GM12892 (cell line): ENCODE results near the gene MCM3. TPM values are rescaled to one million over a fixed set of nuclear protein-coding genes. Genes with fewer than 3 reads are reported as not detected.

Source experiments
- DNase-seq: peaks from one replicate; pipeline ENCODE4 v3.0.0; 2011; ENCODE audit not compliant: insufficient read length
- FAIRE-seq: peaks from 2 replicates; lab custom pipeline; 2011; peaks lifted over from hg19 to GRCh38; lab: Jason Lieb, UNC
- POLR2A ChIP-seq: IDR thresholded peaks from 2 replicates; pipeline ENCODE4 v1.6.1; 2011; ENCODE audit warnings: low read depth, low read length, control low read depth
- POLR2AphosphoS5 ChIP-seq: IDR thresholded peaks from 2 replicates; pipeline ENCODE4 v1.6.1; 2011; ENCODE audit warnings: low read depth, low read length, control low read depth
- TAF1 ChIP-seq: IDR thresholded peaks from 2 replicates; pipeline ENCODE4 v1.6.1; 2011; ENCODE audit warnings: low read depth, mild to moderate bottlenecking, control low read depth, low read length, borderline replicate concordance
- polyA plus RNA-seq: library from polyadenylated mRNA; unstranded; fragments of >200 nt; gene quantifications from one replicate; pipeline ENCODE4 v1.2.1, GENCODE V29; 2012; ENCODE audit warnings: missing spikeins, inconsistent platforms; ENCODE audit not compliant: missing spikeins

Gene MCM3
- polyA plus RNA-seq: 119 TPM

DNA sequence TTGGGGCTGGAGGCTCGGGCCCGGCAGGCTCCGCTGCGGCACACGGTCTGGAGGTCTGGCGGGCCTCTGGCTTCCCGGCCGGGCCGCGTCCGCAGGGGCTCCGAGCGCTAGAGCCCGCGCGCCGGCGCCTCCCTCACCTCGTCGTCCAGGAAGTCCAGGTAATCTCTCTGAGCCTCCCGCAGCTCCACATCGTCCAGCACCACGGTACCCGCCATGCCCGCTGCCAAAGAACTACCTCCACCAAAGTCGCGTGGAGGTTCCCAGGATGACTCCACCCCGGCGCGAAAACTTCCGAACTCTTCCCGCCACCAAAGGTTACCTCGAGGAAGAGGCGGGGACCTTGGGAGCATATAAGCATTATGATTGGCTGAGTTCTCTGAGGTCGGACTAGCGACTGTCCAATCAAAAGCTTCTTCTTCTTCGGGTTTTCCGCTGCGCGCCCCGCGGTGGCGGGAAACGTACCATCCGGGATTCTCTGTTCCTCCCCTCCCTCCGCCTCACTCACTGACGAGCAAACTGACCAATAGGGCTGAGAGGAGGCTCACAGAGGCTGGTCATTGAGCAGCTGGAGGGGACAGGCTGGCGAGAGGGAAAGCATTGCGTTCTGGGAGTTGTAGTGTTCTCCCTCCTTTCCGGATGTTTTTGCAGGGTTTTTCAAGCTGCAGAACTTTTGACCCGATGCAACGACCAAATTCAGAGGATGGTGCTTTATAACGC, at the start of gene MCM3:
Gene MCM3, minus strand, starts transcription at position 283 of the 717 bp plus-strand sequence. Its CDS starts 68 bp downstream, at position 215.
- DNase-seq (peak; percentile 79), FAIRE-seq (peak; percentile 98)
- TF ChIP-seq TAF1: peak; percentile 48; the same call in 1 of the 2 replicates
- peak; percentile 76 for TF ChIP-seq POLR2AphosphoS5
- peak; percentile 78; the same call in 1 of the 2 replicates for TF ChIP-seq POLR2A

GRCh38 chr6:52333840-52334200, 49.3 kb upstream of the MCM3 start:
- FAIRE-seq (peak; percentile 58), DNase-seq (no peak)
- TF ChIP-seq POLR2AphosphoS5 (no peak), POLR2A (no peak), TAF1 (no peak)

DNA sequence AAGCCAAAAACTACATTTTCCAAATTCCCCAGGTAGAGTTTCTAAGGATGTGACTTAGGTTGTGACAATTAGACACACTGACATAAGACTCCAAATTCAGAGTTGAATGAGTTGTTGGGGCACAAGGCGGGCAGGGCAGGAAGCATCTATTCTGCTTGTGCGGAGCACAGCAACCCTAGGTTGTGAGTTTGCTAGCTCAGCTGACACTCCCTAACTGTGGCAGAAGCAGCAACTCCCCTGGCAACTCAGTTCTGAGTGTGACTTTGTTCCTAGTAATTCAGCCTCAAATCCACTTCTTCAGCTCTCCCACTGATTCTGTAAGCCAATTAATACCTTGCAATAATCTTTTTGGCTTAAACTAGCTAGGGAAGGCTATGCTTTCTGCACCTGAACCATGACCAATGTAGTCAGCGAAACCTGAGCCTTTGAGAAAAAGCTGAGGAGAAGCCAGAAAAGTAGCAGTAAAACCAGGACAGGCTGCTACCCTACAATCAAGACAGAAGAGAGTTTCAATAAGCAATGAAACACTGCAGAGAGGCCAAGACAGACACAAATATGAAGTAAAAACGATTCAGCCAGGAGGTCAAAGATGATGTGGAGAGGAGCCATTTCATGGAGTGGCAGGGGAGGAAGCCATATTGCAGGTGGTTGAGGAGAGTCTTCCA, 47.4 kb upstream of the MCM3 start:
- FAIRE-seq (no peak), DNase-seq (no peak)
- TF ChIP-seq POLR2A: no peak
- TF ChIP-seq POLR2AphosphoS5: no peak
- no peak for TF ChIP-seq TAF1

DNA sequence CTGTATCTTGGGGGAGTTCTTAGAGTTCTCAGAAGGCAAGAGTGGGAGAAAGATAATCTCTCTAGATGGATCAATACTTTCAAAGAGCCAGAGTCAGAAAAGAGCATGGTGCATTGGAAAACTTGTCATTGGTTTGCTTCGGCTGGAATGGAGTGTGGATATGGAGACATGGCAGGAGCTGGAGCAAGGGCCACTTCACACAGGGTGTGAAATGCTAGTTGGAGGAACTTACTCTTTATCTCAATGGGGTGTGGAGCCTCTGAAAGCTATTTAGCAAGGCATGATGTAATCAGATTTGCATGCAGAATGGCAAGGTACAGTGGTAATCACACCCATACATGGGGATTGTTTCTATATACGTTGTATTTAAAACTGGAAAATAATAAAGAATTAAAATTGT, 45.9 kb upstream of the MCM3 start:
- FAIRE-seq (no peak), DNase-seq (no peak)
- no peak for TF ChIP-seq TAF1
- no peak for TF ChIP-seq POLR2A
- TF ChIP-seq POLR2AphosphoS5: no peak

DNA sequence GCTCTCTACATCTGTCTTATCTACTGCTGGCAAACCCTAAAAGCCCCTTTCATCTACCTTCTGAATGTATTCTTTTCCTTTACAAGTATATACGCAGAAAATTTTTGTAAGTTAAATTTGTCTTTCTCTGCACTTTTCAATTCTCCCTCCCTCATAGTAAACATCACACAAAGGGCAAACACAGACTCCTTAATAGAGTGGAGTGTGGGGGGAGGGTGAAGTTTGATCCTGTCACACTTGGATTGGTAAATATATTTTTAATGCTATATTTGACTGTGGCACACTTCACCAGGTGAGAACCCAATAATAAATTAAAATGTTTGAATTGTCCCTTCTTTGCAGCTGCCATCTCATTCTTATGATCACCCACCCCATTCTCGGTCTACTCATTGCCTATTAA, 44.2 kb upstream of the MCM3 start:
- no peak for DNase-seq
- no peak for FAIRE-seq
- TF ChIP-seq POLR2AphosphoS5 (no peak), POLR2A (no peak)

DNA sequence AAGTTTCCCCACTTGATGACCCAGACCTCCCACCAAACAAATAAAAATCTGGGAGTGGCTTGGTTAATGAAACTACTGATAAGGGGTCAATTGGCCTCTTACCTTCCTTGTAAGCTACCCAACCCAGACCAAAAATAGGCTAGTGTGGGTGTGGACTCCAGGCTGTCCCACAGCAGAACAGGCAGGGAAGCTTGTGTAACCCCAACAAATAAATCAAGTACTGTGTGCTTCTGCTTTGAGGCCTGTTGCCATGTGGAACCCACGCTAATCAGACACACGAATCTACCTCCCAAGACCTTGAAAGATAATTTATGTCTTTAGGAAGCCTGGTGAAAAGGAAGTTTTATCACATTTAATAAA, 43.7 kb upstream of the MCM3 start:
- FAIRE-seq (no peak), DNase-seq (no peak)
- TF ChIP-seq TAF1 (no peak), POLR2AphosphoS5 (no peak), POLR2A (no peak)

DNA sequence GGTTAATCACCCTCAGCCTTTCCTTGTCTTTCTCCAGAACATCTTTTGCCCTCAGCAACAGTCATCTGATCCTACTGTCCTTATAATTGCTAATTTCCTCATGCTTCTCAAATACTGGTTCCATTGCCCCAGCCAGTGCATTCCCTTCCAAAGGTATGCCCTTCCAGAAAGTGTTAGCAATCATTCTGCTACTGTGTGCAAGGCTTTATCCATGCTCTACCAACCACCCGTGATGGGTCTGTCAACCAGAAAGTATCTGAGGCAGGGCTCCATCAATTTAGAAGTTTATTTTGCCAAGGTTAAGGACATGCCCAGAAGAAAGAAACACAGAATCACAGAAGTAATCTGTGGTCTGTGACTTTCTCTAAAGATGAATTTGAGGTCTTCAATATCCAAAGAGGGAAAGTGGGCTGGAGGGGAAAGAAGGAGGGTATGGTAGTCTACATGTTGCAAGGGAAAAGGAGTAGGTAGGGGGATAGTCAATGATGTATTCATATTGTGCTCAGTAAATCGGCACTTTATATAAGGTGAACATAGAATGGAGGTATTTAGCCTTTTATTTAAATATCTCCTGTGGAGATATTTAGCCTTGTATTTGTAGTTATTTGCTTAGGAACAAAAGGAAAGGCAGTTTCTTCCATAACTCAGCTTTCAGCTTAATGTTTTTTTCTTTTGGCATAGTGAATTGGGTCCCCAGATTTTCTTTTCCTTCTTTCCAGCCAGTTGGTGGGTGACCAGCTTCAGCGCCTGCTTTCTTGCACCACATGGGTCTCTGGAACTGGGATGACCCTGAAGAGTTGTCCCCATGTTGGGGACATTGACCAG, 42.2 kb upstream of the MCM3 start:
- FAIRE-seq (no peak), DNase-seq (no peak)
- TF ChIP-seq TAF1 (no peak), POLR2A (no peak), POLR2AphosphoS5 (no peak)

GRCh38 chr6:52325695-52326471, 41.3 kb upstream of the MCM3 start:
- no peak for TF ChIP-seq POLR2AphosphoS5
- no peak for TF ChIP-seq POLR2A
- TF ChIP-seq TAF1: no peak
- FAIRE-seq (no peak), DNase-seq (no peak)

DNA sequence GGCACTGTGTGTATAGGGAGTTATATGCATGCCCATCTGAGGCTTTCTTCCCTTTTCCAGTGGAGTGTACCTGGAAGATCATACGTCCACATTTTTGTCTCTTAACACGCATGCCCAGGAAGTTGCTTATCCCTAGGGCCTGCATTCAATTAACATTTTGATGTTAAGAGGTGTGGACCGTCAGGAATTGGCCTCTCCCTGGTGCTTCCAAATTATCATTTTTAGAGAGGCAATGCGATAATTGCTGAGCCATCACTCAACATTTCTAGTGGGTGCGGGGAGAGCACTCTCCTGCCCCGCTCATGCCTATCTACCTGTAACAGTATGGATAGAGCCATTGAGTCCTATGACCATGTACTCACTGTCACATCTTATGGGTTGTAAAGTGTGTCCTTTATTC, 39.6 kb upstream of the MCM3 start:
- no peak for FAIRE-seq
- DNase-seq: no peak
- TF ChIP-seq TAF1 (no peak), POLR2A (no peak), POLR2AphosphoS5 (no peak)

- no peak for TF ChIP-seq TAF1
- TF ChIP-seq POLR2AphosphoS5: no peak
- no peak for TF ChIP-seq POLR2A
- FAIRE-seq (peak; percentile 67), DNase-seq (peak; percentile 42)
Measured at GRCh38 chr6:52317841-52318581, 33.5 kb upstream of the MCM3 start.
